Stomach (tissue), 4 donors: Measurements from ENCODE around the gene PLCH2.

Experiments
- POLR2A ChIP-seq, 4 donors: fragments of 450-650 bp; IDR thresholded peaks; one replicate each; pipeline ENCODE4 v1.6.1; 2016; ENCODE audit warnings: antibody characterized with exemption in 4 of 4, control low read depth in 2 of 4, mild to moderate bottlenecking in 1 of 4, moderate library complexity in 1 of 4
- POLR2AphosphoS5 ChIP-seq, 3 donors: sonication (generic); formaldehyde crosslinking; IDR thresholded peaks; one replicate each; pipeline ENCODE4 v1.6.1; 2016; ENCODE audit warnings: antibody characterized with exemption in 3 of 3
- TF ChIP-seq, protein P1 (sequence below), 7 experiments: fragments of 450-650 bp in 4 of 7; fragments of 200-600 bp in 3 of 7; sonication (generic) in 3 of 7; IDR thresholded peaks; one replicate each; pipeline ENCODE4 v1.5.1; 2016 to 2019; ENCODE audit warnings: antibody characterized with exemption in 7 of 7, control low read depth in 2 of 7, mild to moderate bottlenecking in 1 of 7

GRCh38 chr1:2429780-2430591, 46.1 kb upstream of the PLCH2 start:
- TF ChIP-seq, protein P1, sequence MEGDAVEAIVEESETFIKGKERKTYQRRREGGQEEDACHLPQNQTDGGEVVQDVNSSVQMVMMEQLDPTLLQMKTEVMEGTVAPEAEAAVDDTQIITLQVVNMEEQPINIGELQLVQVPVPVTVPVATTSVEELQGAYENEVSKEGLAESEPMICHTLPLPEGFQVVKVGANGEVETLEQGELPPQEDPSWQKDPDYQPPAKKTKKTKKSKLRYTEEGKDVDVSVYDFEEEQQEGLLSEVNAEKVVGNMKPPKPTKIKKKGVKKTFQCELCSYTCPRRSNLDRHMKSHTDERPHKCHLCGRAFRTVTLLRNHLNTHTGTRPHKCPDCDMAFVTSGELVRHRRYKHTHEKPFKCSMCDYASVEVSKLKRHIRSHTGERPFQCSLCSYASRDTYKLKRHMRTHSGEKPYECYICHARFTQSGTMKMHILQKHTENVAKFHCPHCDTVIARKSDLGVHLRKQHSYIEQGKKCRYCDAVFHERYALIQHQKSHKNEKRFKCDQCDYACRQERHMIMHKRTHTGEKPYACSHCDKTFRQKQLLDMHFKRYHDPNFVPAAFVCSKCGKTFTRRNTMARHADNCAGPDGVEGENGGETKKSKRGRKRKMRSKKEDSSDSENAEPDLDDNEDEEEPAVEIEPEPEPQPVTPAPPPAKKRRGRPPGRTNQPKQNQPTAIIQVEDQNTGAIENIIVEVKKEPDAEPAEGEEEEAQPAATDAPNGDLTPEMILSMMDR (IDR thresholded peaks at IDR 0.05), result no peak
- TF ChIP-seq POLR2AphosphoS5 (IDR thresholded peaks at IDR 0.05) (no peak), POLR2A (IDR thresholded peaks at IDR 0.05) (no peak)
